ENCODE data around the gene CARS1.

GRCh38 chr11:3035333-3035732 lies 21.9 kb downstream of the CARS1 start:
- TF ChIP-seq CTCF (IDR thresholded peaks at IDR 0.05) = no peak
- TF ChIP-seq POLR2A (IDR thresholded peaks at IDR 0.05) = no peak

Data from body of pancreas (tissue), 4 donors.